T1000 (cell line): Measurements from ENCODE around the gene ZNF19.
A peak's percentile ranks its signal among the peaks of the same experiment; 100 is the strongest.

ENCODE experiments used
- DNase-seq: peaks from one replicate; lab custom pipeline; 2025; ENCODE audit warnings: mixed read lengths; lab: John Stamatoyannopoulos, UW

Gene ZNF19

DNA sequence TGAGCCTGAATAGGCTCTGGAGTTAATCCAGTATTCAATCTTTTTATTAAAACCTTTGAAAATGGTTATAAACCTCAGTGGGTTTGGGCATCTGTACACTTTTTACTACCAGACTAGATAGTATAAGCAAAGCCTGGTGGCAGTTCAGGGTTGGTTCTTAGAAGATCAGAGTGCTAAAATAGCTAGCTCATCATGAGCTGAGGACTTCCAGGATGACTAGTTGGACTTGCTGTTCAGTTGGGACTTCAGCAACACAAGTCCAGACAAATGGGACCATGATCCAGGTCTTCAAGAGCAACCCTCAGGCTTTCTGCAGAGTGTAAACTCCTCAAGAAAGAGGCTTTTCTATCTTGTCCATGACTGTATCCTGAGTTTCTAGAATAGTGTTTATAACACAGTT is 1.2 kb upstream of the ZNF19 start:
- DNase-seq, result no peak

DNA sequence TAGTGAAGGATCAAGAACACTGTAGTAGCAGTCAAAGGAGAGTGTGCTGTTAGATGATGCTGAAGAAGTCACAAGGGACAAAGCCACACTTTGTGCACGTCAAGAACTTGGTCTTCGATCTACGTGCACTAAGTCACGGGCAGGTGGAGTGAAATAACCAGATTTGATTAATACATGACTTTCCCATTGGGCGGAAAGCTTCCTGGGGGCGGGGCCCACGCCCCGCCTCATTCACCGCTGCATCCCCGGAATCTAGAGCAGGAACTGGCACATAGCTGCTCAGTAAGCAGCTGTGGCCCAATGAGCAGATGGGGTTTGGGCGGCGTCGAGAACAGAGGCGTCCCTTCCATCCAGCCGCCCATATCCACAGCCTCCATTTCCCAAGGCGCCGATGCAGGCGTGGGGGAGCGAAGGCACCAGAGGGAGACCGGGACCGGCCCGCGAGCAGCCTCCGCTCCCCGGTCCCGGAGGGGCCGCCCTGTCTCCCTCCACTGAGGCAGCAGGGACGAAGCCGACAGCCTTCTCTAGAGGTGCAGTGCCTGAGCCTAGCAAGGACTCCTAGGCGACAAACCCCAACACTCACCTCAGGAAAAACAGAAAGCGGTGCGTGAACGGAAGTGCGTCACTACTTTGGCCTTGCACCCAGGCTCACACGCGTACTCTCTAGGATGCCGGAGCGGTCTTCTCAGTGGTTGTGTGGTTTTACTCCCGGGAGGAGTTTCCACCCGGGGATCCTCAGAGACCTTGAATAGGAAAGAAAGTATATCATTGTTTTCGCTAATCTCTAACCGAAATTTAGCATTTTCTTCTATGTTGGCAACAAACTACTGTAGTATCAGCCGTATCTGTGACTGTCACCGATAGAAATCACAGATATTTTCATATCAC is 4.9 kb downstream of the ZNF19 start:
- DNase-seq, result peak; percentile 72

DNA sequence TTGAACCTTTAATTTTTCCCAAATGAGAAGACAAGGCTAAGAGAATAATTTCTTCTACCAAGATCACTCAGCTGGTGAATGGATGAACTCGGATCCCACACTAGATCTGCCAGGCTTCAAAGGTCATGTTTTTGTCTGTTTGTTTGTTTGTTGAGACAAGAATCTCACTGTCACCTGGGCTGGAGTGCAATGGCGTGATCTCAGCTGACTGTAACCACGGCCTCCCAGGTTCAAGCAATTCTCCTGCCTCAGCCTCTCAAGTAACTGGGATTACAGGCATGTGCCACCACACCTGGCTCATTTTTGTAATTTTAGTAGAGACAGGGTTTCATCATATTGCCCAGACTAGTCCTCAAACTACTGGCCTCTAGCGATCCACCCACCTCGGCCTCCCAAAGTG is 6.6 kb downstream of the ZNF19 start:
- DNase-seq, result no peak

DNA sequence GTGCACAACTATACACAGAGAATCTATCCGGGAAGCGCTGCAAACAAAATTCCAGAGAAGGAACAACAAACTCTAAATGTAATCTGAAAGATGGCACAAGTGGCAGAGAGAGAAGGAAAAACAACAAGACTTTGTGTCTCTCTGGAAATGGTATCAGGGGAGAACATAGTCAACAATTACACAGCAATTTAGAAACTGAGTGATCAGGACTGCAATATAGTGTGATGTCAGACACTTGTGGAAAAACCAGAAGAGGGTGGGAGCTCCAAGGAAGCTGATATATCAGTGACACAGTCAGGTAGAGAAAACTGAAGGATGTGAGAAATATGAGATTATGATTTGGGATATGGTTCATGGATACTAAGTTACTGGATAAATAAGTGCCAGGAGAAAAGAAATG is 8.2 kb downstream of the ZNF19 start:
- DNase-seq, result no peak

DNA sequence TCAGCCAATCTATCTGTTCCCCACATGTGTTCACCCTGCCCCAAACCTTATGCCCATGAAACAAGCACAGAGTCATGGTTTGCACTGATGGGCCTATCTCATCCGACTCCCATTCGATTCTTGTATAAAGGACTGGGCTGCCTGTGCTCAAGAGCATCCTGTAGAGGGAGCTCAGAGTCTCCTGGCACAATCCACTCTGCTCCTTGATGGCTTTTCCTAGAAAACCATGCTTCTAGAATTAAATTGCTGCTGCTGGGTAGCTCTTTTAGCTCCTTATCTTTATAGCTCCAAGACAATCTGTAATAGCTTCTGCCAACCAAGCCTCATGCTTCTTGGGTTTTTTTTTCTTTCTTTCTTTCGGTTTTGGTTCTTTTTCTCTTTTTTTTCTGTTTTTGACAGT is 9.7 kb downstream of the ZNF19 start:
- DNase-seq, result no peak

DNA sequence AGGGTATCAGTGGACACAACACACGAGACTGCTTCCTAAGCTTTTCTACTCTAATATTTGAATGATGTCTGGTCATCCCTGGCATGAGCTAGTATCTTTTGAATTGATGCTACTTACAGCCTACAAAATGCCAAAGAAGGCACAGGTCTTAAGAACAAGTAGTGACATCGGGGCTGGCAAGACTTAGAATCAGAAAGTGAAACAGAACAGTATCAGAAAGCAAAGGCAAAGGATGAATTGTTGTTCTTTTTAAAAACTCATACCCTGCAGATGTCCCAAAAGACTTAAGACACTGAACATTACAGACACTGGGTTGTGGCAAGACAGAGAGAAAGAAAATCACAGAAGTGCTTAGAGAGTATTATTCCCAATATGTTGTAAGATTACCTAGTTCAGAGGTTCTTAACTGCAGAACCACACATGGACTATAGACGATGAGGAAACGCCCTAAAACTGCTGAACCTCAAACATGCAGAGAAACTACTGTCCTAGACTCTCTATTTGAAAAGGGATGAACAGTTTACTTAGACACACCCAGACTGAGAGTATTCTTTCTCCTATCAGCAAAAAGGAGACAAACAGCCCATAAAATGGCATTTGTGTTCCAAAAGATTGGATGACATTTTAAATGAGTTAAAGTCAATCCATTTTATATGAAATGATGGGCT is 12.5 kb downstream of the ZNF19 start:
- no peak for DNase-seq

DNA sequence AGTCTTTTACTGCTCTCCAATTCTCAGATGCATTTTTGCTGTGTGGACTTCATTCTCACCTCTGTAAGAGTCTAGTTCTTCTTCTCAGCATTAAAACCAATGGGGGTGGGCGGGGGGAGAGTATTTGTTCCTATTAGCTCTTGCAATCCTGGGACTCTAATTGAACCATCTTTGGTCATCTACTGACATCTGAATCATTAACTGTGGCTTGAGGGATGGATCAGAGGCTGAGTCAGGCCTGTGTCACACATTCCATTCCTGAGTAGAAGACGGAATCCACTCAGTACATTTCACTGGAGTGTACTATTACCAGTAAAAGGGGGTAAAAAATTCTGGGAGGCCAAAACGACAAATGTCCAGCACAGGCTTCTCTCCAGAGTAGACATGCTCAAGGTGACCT is 14.3 kb downstream of the ZNF19 start:
- peak; percentile 14 for DNase-seq

DNA sequence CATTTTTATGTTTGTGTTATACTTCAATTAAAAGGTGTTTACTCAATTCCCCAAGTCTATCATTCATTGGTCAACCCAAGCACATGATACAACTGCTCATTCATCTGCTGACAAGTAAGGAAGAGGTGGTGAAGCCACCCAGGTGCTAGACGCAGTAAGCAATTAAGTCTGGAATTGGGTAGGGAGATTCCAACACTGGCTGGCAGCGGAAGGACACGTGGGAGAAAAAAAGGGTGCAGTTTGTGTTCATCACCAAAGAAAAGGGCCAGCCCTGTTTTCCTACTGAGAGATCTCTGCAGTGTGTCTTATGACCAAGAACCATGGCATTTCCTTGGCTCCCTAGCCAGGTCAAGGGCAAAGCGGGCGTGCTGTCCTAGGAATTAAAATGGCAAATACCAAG is 15.2 kb downstream of the ZNF19 start:
- no peak for DNase-seq

DNA sequence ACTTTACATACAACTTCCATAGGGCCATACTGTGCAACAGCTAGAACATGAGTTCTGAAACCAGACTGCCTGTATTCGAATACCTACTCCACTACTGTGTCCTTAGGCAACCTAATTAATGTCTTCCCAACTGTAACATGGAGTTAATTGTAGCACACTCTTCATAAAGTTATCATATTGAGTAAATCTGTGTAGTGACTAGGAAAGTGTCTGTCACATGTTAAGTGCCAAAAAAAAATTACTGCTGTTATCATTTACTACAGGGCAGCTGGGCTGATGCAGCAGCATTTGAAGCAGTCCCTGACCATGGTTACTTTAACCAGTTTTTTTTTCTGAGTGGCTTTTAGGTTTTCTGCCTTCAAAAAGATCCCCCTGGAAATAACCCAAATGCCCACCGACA is 16.2 kb downstream of the ZNF19 start:
- no peak for DNase-seq

DNA sequence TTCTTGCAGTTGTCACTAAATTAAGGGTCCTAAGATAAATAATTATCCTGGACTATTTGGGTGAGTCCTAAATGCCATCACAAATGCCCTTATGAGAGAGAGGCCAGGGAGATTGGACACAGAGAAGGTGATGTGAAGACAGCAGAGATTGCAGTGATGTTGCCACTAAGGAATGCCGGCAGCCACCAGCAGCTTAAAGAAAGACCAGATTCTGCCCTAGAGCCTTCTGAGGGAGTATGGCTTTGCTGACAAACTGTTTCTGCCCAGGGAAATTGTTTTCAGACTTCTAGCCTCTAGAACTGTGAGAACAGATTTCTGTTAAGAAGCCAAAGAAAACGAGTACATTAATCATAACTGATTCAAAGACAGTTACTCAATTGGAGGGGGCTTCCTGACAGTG is 17.1 kb downstream of the ZNF19 start:
- DNase-seq, result no peak

DNA sequence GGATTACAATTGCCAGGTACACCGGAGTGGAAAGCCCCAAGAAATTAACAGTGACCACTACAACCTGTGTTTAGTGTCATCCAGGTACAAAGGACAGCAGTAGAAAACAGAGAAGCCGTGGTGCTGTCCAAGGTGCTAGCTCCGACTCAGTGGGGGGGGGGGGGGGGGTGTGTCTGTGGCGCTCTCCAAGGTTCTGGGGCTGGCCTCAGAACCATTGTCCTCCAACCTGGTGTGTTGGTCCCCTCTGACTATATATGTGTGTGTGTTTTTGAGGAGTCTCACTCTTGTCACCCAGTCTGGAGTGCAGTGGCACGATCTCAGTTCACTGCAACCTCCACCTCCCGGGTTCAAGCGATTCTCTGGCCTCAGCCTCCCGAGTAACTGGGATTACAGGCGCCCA is 21.3 kb downstream of the ZNF19 start:
- DNase-seq, result no peak

DNA sequence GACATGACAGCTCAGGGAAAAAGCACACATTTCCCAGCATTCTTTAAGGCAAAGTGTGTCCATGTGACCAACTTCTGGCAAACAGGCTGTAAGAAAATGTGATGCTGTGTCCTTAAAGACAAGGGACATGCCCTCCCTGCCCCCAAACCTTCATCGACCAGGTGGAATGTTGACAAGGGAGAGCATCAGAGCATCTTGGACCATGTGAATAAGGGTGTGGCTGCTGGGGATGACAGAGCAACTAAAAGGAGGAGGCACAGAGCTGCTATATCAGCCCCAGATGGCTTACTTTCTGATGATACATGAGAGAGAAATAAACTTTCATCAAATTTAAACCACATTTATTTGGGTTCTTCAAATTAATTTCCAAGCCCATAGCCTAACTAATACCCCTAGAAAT is 24.9 kb downstream of the ZNF19 start:
- DNase-seq, result no peak

DNA sequence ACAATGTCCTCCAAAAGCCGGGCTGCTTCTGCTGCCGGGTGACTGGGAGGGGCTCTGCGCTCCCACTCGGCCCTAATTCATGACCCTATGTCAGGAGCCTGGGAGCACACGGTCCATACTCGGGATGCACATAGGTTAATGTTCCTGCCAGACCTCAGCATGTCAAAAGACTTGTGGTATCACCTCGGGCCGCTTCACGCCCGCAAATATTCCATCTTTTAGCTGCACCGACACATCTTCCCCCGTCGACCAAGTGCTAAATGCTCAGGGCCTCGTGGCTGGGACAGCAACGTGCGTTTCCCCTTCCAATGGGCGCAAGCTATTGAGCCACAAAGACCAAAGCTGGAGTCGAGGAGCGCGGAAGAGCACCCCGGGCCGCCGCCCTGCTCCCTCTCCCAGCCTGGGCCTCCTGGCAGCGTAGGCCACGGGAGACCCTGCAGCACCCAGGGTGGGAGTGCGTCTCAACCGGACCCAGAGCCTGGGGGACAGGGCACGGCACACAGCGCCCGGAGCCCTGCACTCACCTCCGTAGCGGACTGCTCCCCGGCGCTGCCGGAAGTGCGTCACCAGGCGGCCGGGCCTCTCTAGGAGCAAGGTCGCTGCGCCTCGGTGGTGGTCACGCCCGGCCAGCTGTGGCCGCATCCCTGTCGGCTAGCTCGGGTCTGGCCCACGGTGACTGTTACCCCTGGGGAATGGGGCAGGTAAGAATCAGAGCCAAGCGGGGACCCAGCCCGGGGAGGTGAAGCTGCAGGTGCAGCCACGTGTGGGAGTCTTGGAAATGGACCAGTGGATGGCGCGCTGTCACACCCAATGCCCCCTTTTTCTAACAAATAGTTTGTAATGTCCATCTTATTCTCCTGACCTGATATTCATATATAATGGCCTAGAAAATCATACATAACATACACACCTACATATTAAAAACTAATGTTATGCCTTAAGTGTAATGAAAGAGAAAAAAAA is 27.2 kb downstream of the ZNF19 start, which contains the start of gene ZNF23:
Gene ZNF23 (minus strand): TSS at position 562 of the 963 bp plus-strand sequence. CDS start 5,451 bp downstream, outside the sequence.
- peak; percentile 32 for DNase-seq

DNA sequence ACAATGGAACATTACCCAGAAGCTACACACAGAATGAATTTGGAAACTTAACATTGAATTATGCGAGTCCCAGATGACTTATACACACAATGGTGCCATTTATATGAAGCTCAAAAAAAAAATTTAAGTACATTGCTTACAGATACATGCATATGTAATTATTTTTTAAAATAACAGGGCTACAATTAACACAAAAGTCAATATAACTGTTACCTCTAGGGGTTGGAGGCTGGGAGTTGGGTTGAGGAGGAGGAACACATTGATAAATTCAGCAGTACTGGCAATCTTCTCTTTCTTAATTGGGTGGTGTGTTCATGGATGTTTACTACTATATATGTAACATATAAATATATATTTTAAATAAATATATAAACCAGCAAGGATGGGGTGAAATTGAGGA is 28.2 kb downstream of the ZNF19 start:
- no peak for DNase-seq

DNA sequence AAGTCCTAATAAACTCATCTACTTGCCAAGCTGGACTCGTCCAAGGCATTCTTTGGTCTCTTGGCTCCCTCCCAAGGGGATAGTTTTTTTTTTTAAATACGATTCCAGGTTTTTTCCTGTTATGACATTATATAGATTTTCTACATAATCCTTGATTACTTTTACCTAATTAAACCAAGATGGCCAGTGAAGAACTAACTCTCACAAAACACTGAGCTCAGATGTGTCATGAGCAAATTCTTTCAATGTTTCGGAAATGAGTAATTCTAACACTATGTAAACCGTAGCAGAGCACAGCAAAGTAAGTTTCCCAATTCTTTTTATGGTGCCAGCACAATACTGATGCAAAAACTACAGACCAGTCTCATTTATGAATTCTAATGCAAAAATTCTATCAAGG is 28.9 kb downstream of the ZNF19 start:
- DNase-seq, result no peak

DNA sequence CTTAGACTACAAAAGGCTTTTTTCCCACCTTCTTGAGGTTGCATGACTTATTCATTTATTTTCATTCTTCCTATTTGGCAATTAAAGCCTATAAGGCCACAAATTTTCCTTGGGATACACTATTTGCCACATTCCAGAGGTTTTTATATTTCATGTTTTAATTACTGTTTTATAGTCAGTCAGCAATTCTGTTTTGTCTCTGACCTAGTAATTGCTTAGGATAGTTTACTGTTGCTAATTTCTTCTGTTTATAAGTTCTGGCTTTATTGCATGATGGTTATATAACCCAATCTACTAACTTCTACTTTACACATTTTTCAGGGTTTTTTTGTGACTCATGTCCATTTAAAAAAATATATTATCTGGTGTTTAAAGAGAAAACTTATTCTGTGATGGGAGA is 29.6 kb downstream of the ZNF19 start:
- DNase-seq, result no peak

DNA sequence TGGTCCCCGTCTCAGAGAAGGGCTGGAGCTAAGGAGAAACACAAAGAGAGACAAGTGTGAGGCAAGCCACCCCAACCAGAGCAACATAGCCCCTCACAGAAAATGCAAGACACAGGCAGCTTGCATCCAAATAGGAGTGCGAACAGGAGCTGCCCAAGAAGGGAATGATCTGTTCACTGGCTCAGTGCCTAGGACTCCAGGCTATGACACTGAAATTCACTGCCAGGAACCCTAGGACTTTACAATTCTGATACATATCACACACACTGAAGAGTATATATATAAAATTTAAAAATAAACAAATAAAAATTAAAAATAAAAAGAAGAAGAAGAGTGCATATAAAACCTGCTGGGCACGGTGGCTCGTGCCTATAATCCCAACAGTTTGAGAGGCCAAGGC is 32.3 kb downstream of the ZNF19 start:
- no peak for DNase-seq

DNA sequence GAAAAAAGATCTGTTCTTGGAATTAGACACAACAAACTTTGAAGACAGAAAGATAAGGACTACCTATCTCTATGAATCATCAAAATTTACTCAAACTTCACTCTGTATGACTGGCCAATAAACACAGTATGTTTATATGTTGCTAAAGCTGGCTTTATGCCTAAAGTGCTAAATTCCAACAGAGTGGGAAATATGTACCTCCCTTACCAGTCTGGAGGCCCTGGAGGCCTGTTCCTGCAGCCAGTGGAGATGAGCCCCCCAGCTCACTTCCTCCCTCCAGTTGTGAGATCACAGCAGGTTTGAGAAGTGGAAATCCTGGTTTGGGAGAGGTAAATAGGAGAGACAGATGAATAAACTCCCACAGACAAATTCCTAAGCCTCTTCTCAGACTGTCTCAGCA is 36.1 kb downstream of the ZNF19 start:
- DNase-seq, result no peak

DNA sequence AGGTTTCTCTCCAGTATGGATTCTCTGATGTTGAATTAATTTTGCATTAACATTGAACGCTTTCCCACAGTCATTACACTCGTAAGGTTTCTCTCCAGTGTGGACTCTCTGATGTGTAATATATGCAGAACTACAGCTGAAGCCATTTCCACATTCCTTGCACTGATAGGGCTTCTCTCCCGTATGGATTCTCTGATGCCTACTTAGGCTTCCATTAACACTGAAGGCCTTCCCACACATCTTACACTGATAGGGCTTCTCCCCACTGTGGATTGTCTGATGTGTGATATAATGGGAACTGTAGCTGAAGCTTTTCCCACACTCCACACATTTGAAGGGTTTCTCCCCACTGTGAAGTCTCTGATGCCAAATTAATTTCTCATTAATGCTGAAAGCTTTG is 40.1 kb downstream of the ZNF19 start:
- DNase-seq, result no peak

DNA sequence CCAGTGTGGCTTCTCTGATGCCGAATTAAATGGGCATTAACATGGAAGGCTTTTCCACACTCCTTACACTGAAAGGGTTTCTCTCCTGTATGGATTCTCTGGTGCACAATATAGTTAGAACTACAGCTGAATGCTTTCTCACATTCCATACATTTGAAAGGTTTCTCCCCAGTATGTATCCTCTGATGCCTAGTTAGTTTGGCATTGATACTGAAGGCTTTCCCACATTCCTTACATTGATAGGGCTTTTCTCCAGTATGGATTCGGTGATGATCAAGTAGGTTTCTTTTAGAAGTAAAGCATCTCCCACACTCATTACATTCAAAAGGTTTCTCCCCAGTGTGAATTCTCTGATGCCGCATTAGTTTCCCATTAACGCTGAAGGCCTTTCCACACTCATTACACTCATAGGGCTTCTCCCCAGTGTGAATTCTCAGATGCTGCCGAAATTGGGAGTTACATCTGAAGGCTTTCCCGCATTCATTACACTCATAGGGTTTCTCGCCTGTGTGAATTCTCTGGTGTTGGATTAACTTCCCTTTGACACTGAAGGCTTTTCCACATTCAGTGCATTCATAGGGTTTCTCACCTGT is 40.8 kb downstream of the ZNF19 start:
- no peak for DNase-seq

DNA sequence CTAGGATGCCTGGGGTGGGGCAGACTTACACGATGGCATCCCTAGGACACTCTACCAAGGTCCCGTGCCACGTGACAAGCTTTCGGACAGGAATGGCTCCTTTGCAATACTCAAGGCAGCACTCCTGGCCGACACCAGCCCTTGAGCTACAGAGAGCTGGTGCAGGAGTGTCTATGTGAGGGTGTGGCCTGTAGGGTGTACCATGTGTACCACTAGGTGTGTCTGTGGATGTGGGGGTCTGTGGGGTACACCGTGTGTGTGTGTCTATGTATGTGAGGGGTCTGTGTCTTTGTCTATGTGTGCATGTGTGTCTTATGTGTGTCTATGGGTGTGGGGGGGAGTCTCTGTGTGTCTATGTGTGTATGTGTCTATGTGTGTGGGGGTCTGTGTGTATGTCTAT is 45.4 kb downstream of the ZNF19 start:
- no peak for DNase-seq

DNA sequence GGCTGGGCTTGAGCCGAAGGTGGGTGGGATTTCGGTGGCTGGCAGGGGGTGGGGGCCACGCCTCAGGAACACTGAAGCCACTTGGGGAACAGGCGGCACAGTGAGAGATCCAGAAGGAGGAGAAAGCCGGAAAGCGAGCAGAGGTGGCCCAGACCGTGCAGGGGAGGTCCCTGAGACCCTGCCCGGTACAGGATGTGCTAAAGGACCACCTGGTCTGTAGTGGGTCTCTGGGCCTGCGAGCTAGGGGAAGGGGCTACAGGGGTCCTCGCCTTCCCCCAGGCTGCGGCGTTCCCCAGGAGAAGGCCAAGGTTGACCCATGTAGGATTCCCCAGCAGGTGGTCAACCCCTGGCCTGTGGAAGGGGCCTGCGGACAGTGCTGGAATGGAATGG is 47.1 kb downstream of the ZNF19 start, which contains the start of gene TLE7:
Gene TLE7 (minus strand): TSS at position 4 of the 390 bp plus-strand sequence. CDS start 8,730 bp downstream, outside the sequence.
- DNase-seq, result no peak
